Measurements from ENCODE around the gene STIP1. TPM values are rescaled to one million over a fixed set of nuclear protein-coding genes. Genes with fewer than 3 reads are reported as not detected.

Gene STIP1
- total RNA-seq, 1 experiment from 2014 or later: 336 TPM

DNA sequence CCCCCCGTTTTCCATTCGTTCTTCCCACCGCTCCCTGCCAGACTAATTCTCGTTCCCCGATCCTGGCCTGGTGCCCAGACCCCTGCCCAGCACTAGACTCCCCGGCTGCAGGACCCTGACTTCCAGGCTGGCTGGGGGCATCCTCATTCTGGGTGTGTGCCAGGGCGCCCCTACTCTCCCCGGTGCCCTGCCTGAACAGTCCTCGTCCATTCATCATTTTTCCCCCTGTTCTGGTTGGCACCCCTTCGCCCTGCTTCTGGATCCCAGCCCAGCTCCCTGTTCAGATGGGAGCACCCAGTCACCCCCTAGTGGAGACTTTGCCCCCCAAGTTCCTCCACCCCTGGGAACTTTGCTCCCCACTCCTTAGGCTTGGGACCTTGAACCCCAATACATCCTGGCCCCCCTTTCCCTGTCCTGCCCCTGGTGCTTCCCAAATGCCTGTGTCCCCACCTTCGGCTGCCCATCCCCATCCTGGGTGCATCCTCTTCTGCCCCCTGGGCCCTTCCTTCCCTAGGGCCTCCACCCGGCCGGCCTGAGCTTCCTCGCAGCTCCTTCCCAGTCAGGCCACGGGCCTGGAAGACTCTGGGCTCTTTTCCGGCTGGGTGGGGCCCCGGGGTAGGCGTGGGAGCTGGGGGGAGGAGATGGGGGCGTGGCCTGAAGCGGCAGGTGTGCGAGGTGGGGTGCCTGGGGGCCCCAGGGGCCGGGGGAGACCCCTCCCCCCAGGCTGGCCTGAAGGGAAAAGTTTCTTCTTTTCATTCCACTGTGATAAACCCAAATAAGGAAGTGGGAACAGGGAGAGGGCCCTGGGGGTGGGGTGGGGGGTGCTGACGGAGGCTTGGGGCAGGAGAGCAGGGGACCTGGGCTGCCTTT, 66.3 kb downstream of the STIP1 start:
- BruUV-seq (replicated peaks): no TSS peak
- Histone ChIP-seq H3K27ac (ENCODE audit: low read depth, low read length) (peak overlapping the region; percentile 89), H3K4me2 (ENCODE audit: low read length) (peak overlapping the region; percentile 95), H2AFZ (ENCODE audit: low read depth, low read length, poor library complexity, severe bottlenecking) (no peak overlapping the region), H3K79me2 (ENCODE audit: insufficient read depth, low read length) (peaks cover 35% of the 10 kb centered on the region), H3K36me3 (ENCODE audit: control insufficient read depth in 1 of 2, insufficient read depth in 2 of 2, low read length in 2 of 2) (peaks cover 11 to 25% of the 10 kb centered on the region in 2 experiments; a peak in 3 of 4 replicates), H4K20me1 (ENCODE audit: insufficient read depth) (no peaks in the 10 kb centered on the region), H3K9me2 (ENCODE audit: insufficient read depth) (no peaks in the 10 kb centered on the region), H3K9ac (ENCODE audit: low read length) (peak overlapping the region; percentile 97), H3K27me3 (ENCODE audit: insufficient read depth, low read length) (no peaks in the 10 kb centered on the region), H3K4me3 (replicated peaks in 1 of 2; ENCODE audit: low read depth in 1 of 2, low read length in 2 of 2) (peak overlapping the region; percentile 96 to 98), H3K4me1 (ENCODE audit: control insufficient read depth in 1 of 2, insufficient read depth in 2 of 2, low read length in 2 of 2) (peaks cover 28 to 63% of the 10 kb centered on the region in 2 experiments), H3K9me3 (ENCODE audit: control insufficient read depth in 1 of 2, insufficient read depth in 1 of 2, low read depth in 1 of 2, low read length in 2 of 2) (no peaks in the 10 kb centered on the region)
- POLR2A ChIA-PET: interaction anchor here (0.7 to 1.9 kb wide), 8 partner anchors 9 to 103 kb away, joined by 3 to 10 read pairs (median 4); partner anchors contain the start of genes FKBP2, PRDX5 and TRMT112
- ATAC-seq: peak; percentile 54
- intact Hi-C loops (cut with micrococcal nuclease): no loop called here
- CTCF ChIA-PET: interaction anchor here (1.0 to 1.5 kb wide), 5 partner anchors 11 to 104 kb away, joined by 3 to 11 read pairs (median 3); partner anchors contain the start of genes NUDT22 and TRPT1
- no peak for DNase-seq (ENCODE audit: low read depth, low spot score)
- RAD21 ChIA-PET (ENCODE audit: low non-redundant PET in 1 of 2, low total read pairs in 2 of 2, uncharacterized antibody in 2 of 2, unreplicated experiment in 2 of 2): interaction anchor here (0.6 to 1.3 kb wide), 3 partner anchors 36 to 48 kb away, joined by 3 to 4 read pairs (median 4); no protein-coding TSS in a partner anchor
- TF ChIP-seq SIN3A (IDR thresholded peaks at IDR 0.05; ENCODE audit: low read depth) (no peak), ZFX (IDR thresholded peaks at IDR 0.05) (peak; percentile 41; the same call in 1 of the 2 replicates), ZBTB33 (IDR thresholded peaks at IDR 0.05; ENCODE audit: extremely low read depth, insufficient replicate concordance, low read length) (no peak), POLR2A (IDR thresholded peaks at IDR 0.05; ENCODE audit: borderline replicate concordance, extremely low read depth, insufficient read depth, insufficient read length) (peak; percentile 44), EZH2 (IDR thresholded peaks at IDR 0.05) (no peak), CEBPB (IDR thresholded peaks at IDR 0.05; ENCODE audit: low read depth) (no peak), CBX3 (IDR thresholded peaks at IDR 0.05; ENCODE audit: low read depth) (no peak), EZH2phosphoT487 (IDR thresholded peaks at IDR 0.05; ENCODE audit: borderline replicate concordance) (no peak), TCF7L2 (IDR thresholded peaks at IDR 0.05; ENCODE audit: borderline replicate concordance, extremely low read depth, insufficient read depth, insufficient read length) (no peak), ZNF274 (IDR thresholded peaks at IDR 0.05; ENCODE audit: low read depth, low read length) (no peak), SP1 (IDR thresholded peaks at IDR 0.05; ENCODE audit: low read depth) (no peak), SRF (IDR thresholded peaks at IDR 0.05; ENCODE audit: low read depth) (no peak), POLR2AphosphoS5 (IDR thresholded peaks at IDR 0.05; ENCODE audit: low read depth, low read length) (peak; percentile 91), FOSL1 (IDR thresholded peaks at IDR 0.05; ENCODE audit: low read depth) (no peak), CTCF (IDR thresholded peaks at IDR 0.05 in 2 of 3, conservative IDR thresholded peaks at IDR 0.05 in 1 of 3; ENCODE audit: borderline replicate concordance in 1 of 3, insufficient read depth in 1 of 3, low read depth in 2 of 3, low read length in 2 of 3) (peak in 2 of 3 experiments; percentile 30 to 49; a peak in 4 of 6 replicates), ELF1 (IDR thresholded peaks at IDR 0.05; ENCODE audit: borderline replicate concordance, low read depth) (no peak)
- TF ChIP-seq, protein P1, sequence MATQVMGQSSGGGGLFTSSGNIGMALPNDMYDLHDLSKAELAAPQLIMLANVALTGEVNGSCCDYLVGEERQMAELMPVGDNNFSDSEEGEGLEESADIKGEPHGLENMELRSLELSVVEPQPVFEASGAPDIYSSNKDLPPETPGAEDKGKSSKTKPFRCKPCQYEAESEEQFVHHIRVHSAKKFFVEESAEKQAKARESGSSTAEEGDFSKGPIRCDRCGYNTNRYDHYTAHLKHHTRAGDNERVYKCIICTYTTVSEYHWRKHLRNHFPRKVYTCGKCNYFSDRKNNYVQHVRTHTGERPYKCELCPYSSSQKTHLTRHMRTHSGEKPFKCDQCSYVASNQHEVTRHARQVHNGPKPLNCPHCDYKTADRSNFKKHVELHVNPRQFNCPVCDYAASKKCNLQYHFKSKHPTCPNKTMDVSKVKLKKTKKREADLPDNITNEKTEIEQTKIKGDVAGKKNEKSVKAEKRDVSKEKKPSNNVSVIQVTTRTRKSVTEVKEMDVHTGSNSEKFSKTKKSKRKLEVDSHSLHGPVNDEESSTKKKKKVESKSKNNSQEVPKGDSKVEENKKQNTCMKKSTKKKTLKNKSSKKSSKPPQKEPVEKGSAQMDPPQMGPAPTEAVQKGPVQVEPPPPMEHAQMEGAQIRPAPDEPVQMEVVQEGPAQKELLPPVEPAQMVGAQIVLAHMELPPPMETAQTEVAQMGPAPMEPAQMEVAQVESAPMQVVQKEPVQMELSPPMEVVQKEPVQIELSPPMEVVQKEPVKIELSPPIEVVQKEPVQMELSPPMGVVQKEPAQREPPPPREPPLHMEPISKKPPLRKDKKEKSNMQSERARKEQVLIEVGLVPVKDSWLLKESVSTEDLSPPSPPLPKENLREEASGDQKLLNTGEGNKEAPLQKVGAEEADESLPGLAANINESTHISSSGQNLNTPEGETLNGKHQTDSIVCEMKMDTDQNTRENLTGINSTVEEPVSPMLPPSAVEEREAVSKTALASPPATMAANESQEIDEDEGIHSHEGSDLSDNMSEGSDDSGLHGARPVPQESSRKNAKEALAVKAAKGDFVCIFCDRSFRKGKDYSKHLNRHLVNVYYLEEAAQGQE (IDR thresholded peaks at IDR 0.05; ENCODE audit: low read depth): no peak
- TF ChIP-seq, protein P2, sequence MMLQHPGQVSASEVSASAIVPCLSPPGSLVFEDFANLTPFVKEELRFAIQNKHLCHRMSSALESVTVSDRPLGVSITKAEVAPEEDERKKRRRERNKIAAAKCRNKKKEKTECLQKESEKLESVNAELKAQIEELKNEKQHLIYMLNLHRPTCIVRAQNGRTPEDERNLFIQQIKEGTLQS (IDR thresholded peaks at IDR 0.05): no peak

All from HCT116 (cell line).